CD14-positive monocyte (primary cell): Measurements from ENCODE around the gene PFN4. TPM values are rescaled to one million over a fixed set of nuclear protein-coding genes. Genes with fewer than 3 reads are reported as not detected.

Source experiments
- DNase-seq, 3 donors: peaks; one replicate each; pipeline ENCODE4 v3.0.0-alpha.2; 2011 to 2022
- H2AFZ ChIP-seq: 2 replicates; pipeline ENCODE4 v1.6.0; 2012; ENCODE audit warnings: mild to moderate bottlenecking, low read depth, low read length, inconsistent platforms; ENCODE audit not compliant: insufficient read depth, poor library complexity, severe bottlenecking
- H3K27ac ChIP-seq, 2 donors: 1 replicate in 1 of 2; 2 replicates in 1 of 2; pipeline ENCODE4 v1.5.1; 2012 to 2013; ENCODE audit warnings: low read length in 2 of 2, control low read depth in 1 of 2, inconsistent platforms in 1 of 2, low read depth in 1 of 2, mild to moderate bottlenecking in 1 of 2
- H3K27me3 ChIP-seq, 2 donors: one replicate each; pipeline versions ENCODE4 v1.6.0 to v1.6.1; 2011 to 2013; ENCODE audit warnings: low read length in 2 of 2; ENCODE audit not compliant: control insufficient read depth in 2 of 2, insufficient read depth in 2 of 2
- H3K36me3 ChIP-seq, 2 donors: replicated peaks in 1 of 2; 1 replicate in 1 of 2; 2 replicates in 1 of 2; pipeline versions ENCODE4 v1.5.1 to v1.6.1; 2012 to 2013; ENCODE audit warnings: low read length in 2 of 2, control low read depth in 1 of 2, inconsistent platforms in 1 of 2, mild to moderate bottlenecking in 1 of 2; ENCODE audit not compliant: insufficient read depth in 2 of 2, control insufficient read depth in 1 of 2
- H3K4me1 ChIP-seq, 2 donors: 1 replicate in 1 of 2; 2 replicates in 1 of 2; pipeline versions ENCODE4 v1.5.1 to v1.6.1; 2012 to 2013; ENCODE audit warnings: low read length in 2 of 2, control low read depth in 1 of 2, inconsistent platforms in 1 of 2, mild to moderate bottlenecking in 1 of 2, moderate library complexity in 1 of 2; ENCODE audit not compliant: insufficient read depth in 2 of 2, control insufficient read depth in 1 of 2
- H3K4me2 ChIP-seq: replicated peaks from 2 replicates; pipeline ENCODE3; 2012; ENCODE audit warnings: low read length, moderate library complexity, mild to moderate bottlenecking; ENCODE audit not compliant: poor library complexity, severe bottlenecking; ENCODE audit errors: extremely low read depth
- H3K4me3 ChIP-seq, 3 experiments: fragments of 200-600 bp in 1 of 3; sonication (generic) in 1 of 3; replicated peaks in 1 of 3; 1 replicate in 2 of 3; 2 replicates in 1 of 3; pipeline ENCODE4 v1.5.1; 2011 to 2013; ENCODE audit warnings: low read length in 3 of 3, mild to moderate bottlenecking in 3 of 3, control low read depth in 2 of 3, low read depth in 2 of 3, inconsistent platforms in 1 of 3, moderate library complexity in 1 of 3
- H3K79me2 ChIP-seq: 2 replicates; pipeline ENCODE4 v1.6.0; 2012; ENCODE audit warnings: mild to moderate bottlenecking, control low read depth, inconsistent platforms, low read length, moderate library complexity; ENCODE audit not compliant: insufficient read depth
- H3K9ac ChIP-seq: 2 replicates; pipeline ENCODE4 v1.6.0; 2017; ENCODE audit warnings: low read length, mild to moderate bottlenecking; ENCODE audit not compliant: insufficient read depth, poor library complexity, severe bottlenecking
- H3K9me3 ChIP-seq, 2 donors: replicated peaks in 1 of 2; 1 replicate in 1 of 2; 2 replicates in 1 of 2; pipeline versions ENCODE4 v1.5.1 to v1.6.1; 2012 to 2013; ENCODE audit warnings: low read length in 2 of 2, control low read depth in 1 of 2; ENCODE audit not compliant: control insufficient read depth in 1 of 2, insufficient read depth in 1 of 2
- H4K20me1 ChIP-seq: 2 replicates; pipeline ENCODE4 v1.6.0; 2012; ENCODE audit warnings: mild to moderate bottlenecking, low read length, control low read depth, moderate library complexity; ENCODE audit not compliant: insufficient read depth
- H3K27ac Mint-ChIP-seq, 7 donors: one replicate each; pipeline ENCODE4 v1.8.0; 2020; ENCODE audit warnings: mild to moderate bottlenecking in 7 of 7, mixed read lengths in 7 of 7, moderate library complexity in 6 of 7, inconsistent platforms in 2 of 7
- H3K27me3 Mint-ChIP-seq, 3 donors: one replicate each; pipeline ENCODE4 v1.8.0; 2021 to 2022; ENCODE audit warnings: low read depth in 3 of 3, mild to moderate bottlenecking in 3 of 3, mixed read lengths in 3 of 3, moderate library complexity in 3 of 3, inconsistent platforms in 1 of 3
- H3K36me3 Mint-ChIP-seq, 2 donors: one replicate each; pipeline ENCODE4 v1.8.0; 2020; ENCODE audit warnings: mixed read lengths in 2 of 2, inconsistent platforms in 1 of 2, mild to moderate bottlenecking in 1 of 2
- H3K4me1 Mint-ChIP-seq: one replicate; pipeline ENCODE4 v1.8.0; 2020; ENCODE audit warnings: mild to moderate bottlenecking, mixed read lengths
- H3K4me3 Mint-ChIP-seq, 2 donors: one replicate each; pipeline ENCODE4 v1.8.0; 2020; ENCODE audit warnings: mild to moderate bottlenecking in 2 of 2, mixed read lengths in 2 of 2, moderate library complexity in 1 of 2
- H3K9me3 Mint-ChIP-seq, 7 donors: one replicate each; pipeline ENCODE4 v1.8.0; 2020 to 2022; ENCODE audit warnings: mixed read lengths in 7 of 7, mild to moderate bottlenecking in 6 of 7, moderate library complexity in 6 of 7, inconsistent platforms in 2 of 7
- WGBS: methylation state at CpG from one replicate; pipeline ENCODE4 v1.1.5; 2013; ENCODE audit warnings: missing lambda C conversion rate; ENCODE audit not compliant: insufficient coverage; 5-methylcytosine and 5-hydroxymethylcytosine counted together
- intact Hi-C, 2 donors: fragments of 100-400 bp; cut with micrococcal nuclease; formaldehyde crosslinking; loops; one replicate each; pipeline versions ENCODE4 v1.15.0 to v1.15.1; 2023
- polyA plus RNA-seq, 3 donors: library from polyadenylated mRNA; depleted of rRNA in 1 of 3; unstranded in 2 of 3; stranded (reverse) in 1 of 3; fragments of 300-500 nt in 2 of 3; fragments of >200 nt in 1 of 3; fragmentation: Illumina TruSeq in 2 of 3; gene quantifications; 1 replicate in 2 of 3; 2 replicates in 1 of 3; pipeline ENCODE4 v1.2.3, GENCODE V29; 2012 to 2021
- TF ChIP-seq, protein P1 (sequence below): fragments of 200-600 bp; IDR thresholded peaks from one replicate; pipeline ENCODE4 v1.8.0; 2022; ENCODE audit warnings: antibody characterized with exemption, mild to moderate bottlenecking

Gene PFN4
- polyA plus RNA-seq, 3 donors = not detected

DNA sequence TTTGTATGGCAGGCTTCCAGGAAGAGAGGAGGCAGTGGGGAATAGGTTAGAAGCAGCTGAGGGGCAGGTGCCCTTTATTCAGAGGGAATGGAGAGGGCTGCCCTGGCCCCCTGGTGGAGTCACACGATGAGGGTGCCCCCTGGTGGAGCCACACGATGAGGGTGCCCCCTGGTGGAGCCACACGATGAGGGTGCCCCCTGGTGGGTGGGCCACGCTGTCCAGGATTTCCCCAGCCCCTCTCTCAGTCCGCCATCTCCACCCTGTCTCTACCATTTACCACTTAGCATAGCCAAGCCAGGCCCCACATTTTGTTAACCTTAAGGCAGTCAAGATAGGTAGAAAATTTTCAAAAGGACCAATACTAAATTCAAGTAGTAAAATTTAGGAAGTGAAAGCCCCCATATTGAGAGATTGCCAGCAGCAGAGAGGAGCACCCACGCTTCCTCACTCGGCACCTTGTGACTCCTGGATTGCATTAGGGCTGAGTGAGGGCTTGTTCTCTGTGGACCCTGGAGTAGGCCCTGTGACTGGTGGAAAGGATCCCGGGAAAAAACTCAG, 41.4 kb upstream of the PFN4 start:
- DNase-seq = peak; percentile 0 to 33 (median 13)

GRCh38 chr2:24163601-24164000, 40.5 kb upstream of the PFN4 start:
- H3K27me3 Mint-ChIP-seq = peaks cover 0 to 4% (median 3%) of the 10 kb centered on the region in 3 donors
- no CpG with 5 or more reads among the region's 2 CpGs for WGBS

More for the DNA sequence above, 41.4 kb upstream of the PFN4 start:
- Histone ChIP-seq H3K9ac (no peak overlapping the region), H3K4me3 (no peak overlapping the region), H3K36me3 (peaks cover 0 to 7% of the 10 kb centered on the region in 2 donors), H3K4me1 (peaks cover 9% of the 10 kb centered on the region in 2 donors), H3K79me2 (no peaks in the 10 kb centered on the region), H2AFZ (no peak overlapping the region), H3K27me3 (no peaks in the 10 kb centered on the region), H4K20me1 (no peaks in the 10 kb centered on the region), H3K9me3 (no peaks in the 10 kb centered on the region), H3K27ac (no peak overlapping the region), H3K4me2 (no peak overlapping the region)
- peaks cover 10% of the 10 kb centered on the region for H3K4me1 Mint-ChIP-seq
- WGBS = 33% methylated on average over 3 of the region's 8 CpGs
- H3K4me3 Mint-ChIP-seq = peak overlapping the region in 1 of 2 donors; percentile 67
- H3K27me3 Mint-ChIP-seq = peaks cover 0 to 4% (median 3%) of the 10 kb centered on the region in 3 donors
- intact Hi-C loops = no loop called here
- H3K27ac Mint-ChIP-seq = peak overlapping the region in 4 of 7 donors; percentile 8 to 79 (median 40)
- TF ChIP-seq, protein P1, sequence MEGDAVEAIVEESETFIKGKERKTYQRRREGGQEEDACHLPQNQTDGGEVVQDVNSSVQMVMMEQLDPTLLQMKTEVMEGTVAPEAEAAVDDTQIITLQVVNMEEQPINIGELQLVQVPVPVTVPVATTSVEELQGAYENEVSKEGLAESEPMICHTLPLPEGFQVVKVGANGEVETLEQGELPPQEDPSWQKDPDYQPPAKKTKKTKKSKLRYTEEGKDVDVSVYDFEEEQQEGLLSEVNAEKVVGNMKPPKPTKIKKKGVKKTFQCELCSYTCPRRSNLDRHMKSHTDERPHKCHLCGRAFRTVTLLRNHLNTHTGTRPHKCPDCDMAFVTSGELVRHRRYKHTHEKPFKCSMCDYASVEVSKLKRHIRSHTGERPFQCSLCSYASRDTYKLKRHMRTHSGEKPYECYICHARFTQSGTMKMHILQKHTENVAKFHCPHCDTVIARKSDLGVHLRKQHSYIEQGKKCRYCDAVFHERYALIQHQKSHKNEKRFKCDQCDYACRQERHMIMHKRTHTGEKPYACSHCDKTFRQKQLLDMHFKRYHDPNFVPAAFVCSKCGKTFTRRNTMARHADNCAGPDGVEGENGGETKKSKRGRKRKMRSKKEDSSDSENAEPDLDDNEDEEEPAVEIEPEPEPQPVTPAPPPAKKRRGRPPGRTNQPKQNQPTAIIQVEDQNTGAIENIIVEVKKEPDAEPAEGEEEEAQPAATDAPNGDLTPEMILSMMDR = peak; percentile 64
- peaks cover 0 to 2% (median 0%) of the 10 kb centered on the region in 7 donors for H3K9me3 Mint-ChIP-seq
- H3K36me3 Mint-ChIP-seq = peaks cover 12 to 18% of the 10 kb centered on the region in 2 donors

More at GRCh38 chr2:24163601-24164000, 40.5 kb upstream of the PFN4 start:
- no peaks in the 10 kb centered on the region for H3K79me2 ChIP-seq
- no peak overlapping the region for H3K27ac ChIP-seq
- intact Hi-C loops = no loop called here
- peaks cover 10% of the 10 kb centered on the region for H3K4me1 Mint-ChIP-seq
- no peaks in the 10 kb centered on the region for H3K9me3 ChIP-seq
- peaks cover 9% of the 10 kb centered on the region in 2 donors for H3K4me1 ChIP-seq
- H3K4me3 Mint-ChIP-seq = no peak overlapping the region
- TF ChIP-seq, protein P1 = no peak
- no peaks in the 10 kb centered on the region for H4K20me1 ChIP-seq
- no peak overlapping the region for H3K4me2 ChIP-seq
- no peak overlapping the region for H3K4me3 ChIP-seq
- no peak overlapping the region for H2AFZ ChIP-seq
- H3K9ac ChIP-seq = no peak overlapping the region
- peak overlapping the region in 1 of 7 donors; percentile 81 for H3K27ac Mint-ChIP-seq
- H3K27me3 ChIP-seq = no peaks in the 10 kb centered on the region
- H3K9me3 Mint-ChIP-seq = peaks cover 0 to 2% (median 0%) of the 10 kb centered on the region in 7 donors
- peaks cover 0 to 7% of the 10 kb centered on the region in 2 donors for H3K36me3 ChIP-seq
- DNase-seq = no peak
- peaks cover 12 to 14% of the 10 kb centered on the region in 2 donors for H3K36me3 Mint-ChIP-seq
